ENCODE data around the gene NOTCH3. TPM values are rescaled to one million over a fixed set of nuclear protein-coding genes. Genes with fewer than 3 reads are reported as not detected.

The NOTCH3 gene
- total RNA-seq = 46.6 and 49.8 TPM in 2 replicates

DNA sequence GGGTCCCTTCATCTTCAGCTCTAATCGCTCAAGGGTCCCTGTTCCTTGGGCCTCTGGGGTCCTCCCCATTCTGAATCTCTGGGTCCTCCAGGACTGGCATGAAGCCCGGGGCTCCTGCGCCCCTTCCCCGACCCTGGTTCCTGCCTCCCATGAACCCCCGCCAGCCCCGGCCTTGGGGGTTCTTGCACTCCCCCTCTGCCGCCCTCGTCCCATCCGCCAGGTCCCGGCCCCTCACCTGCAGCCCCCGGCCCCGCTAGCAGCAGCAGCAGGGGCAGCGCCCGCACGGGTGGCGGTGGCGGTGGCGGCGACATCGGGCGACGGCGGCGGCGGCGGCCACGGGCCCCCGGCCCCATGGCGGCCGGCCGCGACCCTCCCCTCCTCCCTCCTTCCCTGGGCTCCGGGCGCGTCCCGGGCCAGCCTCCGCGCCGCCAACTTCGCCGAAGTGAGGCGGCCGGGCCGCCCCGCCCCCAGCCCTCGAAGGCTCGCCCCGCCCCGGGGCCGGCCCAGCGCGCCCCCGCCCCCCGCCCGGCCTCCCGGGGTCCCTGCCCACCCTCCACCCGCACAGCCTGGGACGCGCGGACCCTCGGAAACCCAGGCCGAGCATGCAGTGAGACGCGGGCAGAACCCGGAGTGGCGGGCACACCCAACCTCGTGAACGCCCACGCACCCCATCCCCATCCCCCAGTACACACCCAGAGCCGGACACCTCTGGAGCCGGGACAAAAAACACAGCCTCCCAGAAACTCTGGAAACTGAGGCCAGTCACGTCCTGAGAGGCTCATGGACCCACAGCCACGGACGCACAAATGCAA, at the start of gene NOTCH3:
Gene NOTCH3, minus strand, starts transcription at position 443 of the 812 bp plus-strand sequence. Its CDS starts 90 bp downstream, at position 353.

Other genes with a start within 250 kb of the NOTCH3 start
- gene SLC1A6, start 221.1 kb downstream of the NOTCH3 start, total RNA-seq = not detected in 2 replicates
- gene CASP14, start 151.5 kb downstream of the NOTCH3 start, total RNA-seq = not detected in 2 replicates
- not detected in 2 replicates for gene OR1I1, start 118.8 kb downstream of the NOTCH3 start, total RNA-seq
- 54.3 and 76.3 TPM in 2 replicates for gene SYDE1, start 93.6 kb downstream of the NOTCH3 start, total RNA-seq
- gene EPHX3, start 31.5 kb upstream of the NOTCH3 start, total RNA-seq = not detected in 2 replicates
- 23.1 and 28.3 TPM in 2 replicates for gene BRD4, start 131.5 kb upstream of the NOTCH3 start, total RNA-seq
- gene AKAP8, start 178.8 kb upstream of the NOTCH3 start, total RNA-seq = 9.6 and 11.6 TPM in 2 replicates
- 47.7 and 61.4 TPM in 2 replicates for gene AKAP8L, start 218.0 kb upstream of the NOTCH3 start, total RNA-seq
- 33.3 and 37.6 TPM in 2 replicates for gene WIZ, start 249.0 kb upstream of the NOTCH3 start, total RNA-seq